ENCODE measurements around the gene ABHD17A.

GRCh38 chr19:1843646-1844394, 41.5 kb downstream of the ABHD17A start:
- TF ChIP-seq GATA3 (IDR thresholded peaks at IDR 0.05; ENCODE audit: low read depth, low read length) (no peak), GATA2 (IDR thresholded peaks at IDR 0.05; ENCODE audit: low read depth, low read length) (no peak)
